ENCODE results near the gene STARD3. TPM values are rescaled to one million over a fixed set of nuclear protein-coding genes. Genes with fewer than 3 reads are reported as not detected.

Gene STARD3
- total RNA-seq, 4 donors from 2014 or later, result 21.0 to 62.3 (median 26.0) TPM

- Histone ChIP-seq H3K36me3 (no peaks in the 10 kb centered on the region), H3K27ac (no peak overlapping the region), H3K27me3 (peaks cover 25 to 48% of the 10 kb centered on the region in 2 donors), H3K4me3 (no peak overlapping the region), H3K9me3 (no peaks in the 10 kb centered on the region), H3K4me1 (peaks cover 0 to 3% of the 10 kb centered on the region in 2 donors)
- intact Hi-C loops (cut with DNase I; ENCODE audit: low total_unique reads), result no loop called here
- no peak for DNase-seq
- TF ChIP-seq, protein P1, sequence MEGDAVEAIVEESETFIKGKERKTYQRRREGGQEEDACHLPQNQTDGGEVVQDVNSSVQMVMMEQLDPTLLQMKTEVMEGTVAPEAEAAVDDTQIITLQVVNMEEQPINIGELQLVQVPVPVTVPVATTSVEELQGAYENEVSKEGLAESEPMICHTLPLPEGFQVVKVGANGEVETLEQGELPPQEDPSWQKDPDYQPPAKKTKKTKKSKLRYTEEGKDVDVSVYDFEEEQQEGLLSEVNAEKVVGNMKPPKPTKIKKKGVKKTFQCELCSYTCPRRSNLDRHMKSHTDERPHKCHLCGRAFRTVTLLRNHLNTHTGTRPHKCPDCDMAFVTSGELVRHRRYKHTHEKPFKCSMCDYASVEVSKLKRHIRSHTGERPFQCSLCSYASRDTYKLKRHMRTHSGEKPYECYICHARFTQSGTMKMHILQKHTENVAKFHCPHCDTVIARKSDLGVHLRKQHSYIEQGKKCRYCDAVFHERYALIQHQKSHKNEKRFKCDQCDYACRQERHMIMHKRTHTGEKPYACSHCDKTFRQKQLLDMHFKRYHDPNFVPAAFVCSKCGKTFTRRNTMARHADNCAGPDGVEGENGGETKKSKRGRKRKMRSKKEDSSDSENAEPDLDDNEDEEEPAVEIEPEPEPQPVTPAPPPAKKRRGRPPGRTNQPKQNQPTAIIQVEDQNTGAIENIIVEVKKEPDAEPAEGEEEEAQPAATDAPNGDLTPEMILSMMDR (IDR thresholded peaks at IDR 0.05), result no peak
- TF ChIP-seq POLR2A (IDR thresholded peaks at IDR 0.05), result no peak
These were observed 41.6 kb upstream of the STARD3 start for GRCh38 chr17:39595294-39595693.

- no peak overlapping the region for H3K4me3 ChIP-seq
- no peak for DNase-seq
- peaks cover 0 to 3% of the 10 kb centered on the region in 2 donors for H3K4me1 ChIP-seq
- no peaks in the 10 kb centered on the region for H3K9me3 ChIP-seq
- peaks cover 25 to 56% of the 10 kb centered on the region in 2 donors for H3K27me3 ChIP-seq
- no peak overlapping the region for H3K27ac ChIP-seq
- H3K36me3 ChIP-seq, result no peaks in the 10 kb centered on the region
- intact Hi-C loops (cut with DNase I; ENCODE audit: low total_unique reads), result no loop called here
- TF ChIP-seq POLR2A (IDR thresholded peaks at IDR 0.05), result no peak
- TF ChIP-seq, protein P1 (IDR thresholded peaks at IDR 0.05), result no peak
These were observed 40.9 kb upstream of the STARD3 start for GRCh38 chr17:39595928-39596510.

DNA sequence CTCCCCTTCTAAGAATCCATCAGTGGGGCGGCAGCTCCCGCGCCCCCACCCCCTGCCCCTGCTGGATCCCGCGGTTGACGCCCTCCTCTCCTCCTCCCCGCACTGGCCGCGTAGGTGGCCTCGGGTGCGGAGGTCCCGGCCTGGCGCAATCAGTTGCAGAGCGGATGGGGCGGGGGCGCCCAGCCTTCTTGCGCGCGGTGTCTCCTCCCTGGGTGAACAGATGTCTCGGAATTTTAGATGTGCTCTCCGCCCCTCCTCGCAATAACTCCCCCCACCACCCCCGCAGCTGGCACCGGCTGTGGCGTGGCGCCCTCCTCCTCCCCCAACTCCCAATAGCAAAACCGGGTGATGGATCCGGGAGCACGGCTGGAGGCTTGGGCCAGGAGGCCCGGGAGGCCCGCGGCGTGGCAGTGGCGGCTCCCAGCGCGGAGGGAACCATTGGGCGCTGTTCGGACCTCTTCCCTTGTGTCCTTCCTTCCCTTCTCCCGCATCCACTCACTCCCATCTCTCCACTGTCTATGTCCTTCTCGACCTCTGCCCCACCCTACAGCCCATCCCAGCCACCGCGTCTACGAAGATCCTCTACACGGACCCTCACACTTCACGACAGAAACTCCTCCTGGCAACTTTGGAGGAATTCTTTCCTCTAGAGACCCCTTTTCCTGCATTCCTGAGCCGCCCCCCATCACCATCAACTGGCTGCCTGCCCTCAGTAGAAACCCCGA is 40.2 kb upstream of the STARD3 start:
- TF ChIP-seq POLR2A (IDR thresholded peaks at IDR 0.05), result no peak
- TF ChIP-seq, protein P1 (IDR thresholded peaks at IDR 0.05), result no peak
- Histone ChIP-seq H3K27ac (no peak overlapping the region), H3K4me3 (no peak overlapping the region), H3K27me3 (peaks cover 25 to 58% of the 10 kb centered on the region in 2 donors), H3K4me1 (peaks cover 0 to 3% of the 10 kb centered on the region in 2 donors), H3K9me3 (no peaks in the 10 kb centered on the region), H3K36me3 (no peaks in the 10 kb centered on the region)
- DNase-seq, result no peak
- intact Hi-C loops (cut with DNase I; ENCODE audit: low total_unique reads), result no loop called here

DNA sequence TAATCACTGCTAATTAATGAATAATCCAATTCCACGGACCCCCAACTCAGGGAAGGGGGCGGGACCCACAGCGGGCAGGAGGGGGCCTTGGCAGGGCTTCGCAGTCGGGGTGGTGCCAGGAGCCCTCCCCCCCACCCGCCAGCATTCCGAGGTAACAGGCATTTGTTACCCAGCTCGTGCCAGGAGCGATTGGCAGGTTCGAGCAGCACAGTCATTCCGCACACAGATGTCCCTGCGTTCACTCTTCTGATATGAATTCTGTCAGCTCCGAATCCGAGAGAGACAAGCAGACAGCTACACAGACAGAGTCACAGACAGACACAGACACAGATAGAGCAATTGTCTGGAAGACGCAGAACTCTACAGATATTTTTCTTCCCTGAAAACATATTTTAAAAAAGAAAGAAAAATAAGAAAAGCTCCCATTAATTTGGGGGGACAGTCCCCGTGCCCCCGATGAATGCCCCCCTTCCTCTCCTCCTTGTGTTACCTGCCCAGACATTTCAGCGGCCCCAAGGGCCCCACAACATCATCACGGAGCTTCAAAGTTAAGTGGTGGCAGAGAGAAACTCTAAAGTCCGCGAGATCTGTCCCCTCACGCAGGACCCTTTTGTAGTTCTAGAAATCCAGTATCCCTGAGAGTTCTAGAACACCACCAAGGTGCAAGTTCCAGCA is 39.4 kb upstream of the STARD3 start:
- intact Hi-C loops (cut with DNase I; ENCODE audit: low total_unique reads), result no loop called here
- H3K9me3 ChIP-seq, result no peaks in the 10 kb centered on the region
- H3K4me3 ChIP-seq, result no peak overlapping the region
- peaks cover 25 to 64% of the 10 kb centered on the region in 2 donors for H3K27me3 ChIP-seq
- no peaks in the 10 kb centered on the region for H3K36me3 ChIP-seq
- H3K4me1 ChIP-seq, result peaks cover 0 to 3% of the 10 kb centered on the region in 2 donors
- no peak overlapping the region for H3K27ac ChIP-seq
- no peak for TF ChIP-seq POLR2A (IDR thresholded peaks at IDR 0.05)
- TF ChIP-seq, protein P1 (IDR thresholded peaks at IDR 0.05), result no peak
- DNase-seq, result no peak

- no peaks in the 10 kb centered on the region for H3K36me3 ChIP-seq
- peaks cover 0 to 3% of the 10 kb centered on the region in 2 donors for H3K4me1 ChIP-seq
- intact Hi-C loops (cut with DNase I; ENCODE audit: low total_unique reads), result no loop called here
- H3K9me3 ChIP-seq, result no peaks in the 10 kb centered on the region
- no peak for DNase-seq
- H3K27ac ChIP-seq, result no peak overlapping the region
- no peak for TF ChIP-seq POLR2A (IDR thresholded peaks at IDR 0.05)
- TF ChIP-seq, protein P1 (IDR thresholded peaks at IDR 0.05), result no peak
- H3K27me3 ChIP-seq, result peaks cover 25 to 69% of the 10 kb centered on the region in 2 donors
- no peak overlapping the region for H3K4me3 ChIP-seq
These were observed 38.9 kb upstream of the STARD3 start for GRCh38 chr17:39598047-39598481.
